ENCODE results near the gene HMCN2. TPM values are rescaled to one million over a fixed set of nuclear protein-coding genes. Genes with fewer than 3 reads are reported as not detected.

Gene HMCN2
- total RNA-seq, 2 experiments from 2014 or later: not detected

DNA sequence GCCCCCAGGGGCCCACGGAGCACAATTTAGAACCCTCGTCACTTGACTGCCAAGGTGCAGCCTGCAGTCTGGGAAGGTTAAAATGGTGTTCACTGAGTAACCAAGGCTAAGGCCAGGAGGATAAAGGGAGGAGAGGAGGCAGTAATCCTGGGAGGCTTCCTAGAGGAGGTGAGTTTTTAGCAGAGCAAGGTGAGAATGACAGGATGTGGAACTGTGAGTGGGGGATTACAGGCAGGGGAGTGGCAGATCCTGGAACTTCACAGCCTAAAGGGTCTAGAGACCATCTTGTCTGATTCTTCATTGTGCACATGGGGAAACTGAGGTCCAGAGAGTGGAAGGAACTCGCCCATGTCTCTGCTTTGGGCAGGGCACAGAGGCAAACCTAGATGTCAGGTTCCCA, 136.7 kb downstream of the HMCN2 start:
- Histone ChIP-seq H3K4me1 (ENCODE audit: insufficient read depth, low read length, poor library complexity, severe bottlenecking) (no peaks in the 10 kb centered on the region), H3K4me3 (ENCODE audit: low read depth, low read length, poor library complexity, severe bottlenecking) (no peak overlapping the region), H3K36me3 (ENCODE audit: insufficient read depth, low read length) (no peaks in the 10 kb centered on the region), H3K79me2 (ENCODE audit: insufficient read depth, low read depth, low read length) (no peaks in the 10 kb centered on the region), H3K9me2 (ENCODE audit: insufficient read depth, low read length) (no peaks in the 10 kb centered on the region), H4K20me1 (ENCODE audit: insufficient read depth, low read length) (no peaks in the 10 kb centered on the region), H3K27ac (ENCODE audit: low read depth, low read length, poor library complexity, severe bottlenecking) (no peak overlapping the region), H3K9me3 (ENCODE audit: low read length) (no peaks in the 10 kb centered on the region), H2AFZ (ENCODE audit: low read length) (no peak overlapping the region), H3K4me2 (ENCODE audit: low read length) (no peak overlapping the region)
- CTCF ChIA-PET (ENCODE audit: unreplicated experiment): no interaction called here
- no TSS peak for BruUV-seq (replicated peaks)
- POLR2A ChIA-PET: interaction anchor here (0.7 kb wide), 1 partner anchor 939 kb away, joined by 3 read pairs; no protein-coding TSS in a partner anchor
- DNase-seq (ENCODE audit: low spot score): no peak
- intact Hi-C loops (cut with micrococcal nuclease; ENCODE audit: unreplicated experiment): no loop called here
- TF ChIP-seq, protein P1, sequence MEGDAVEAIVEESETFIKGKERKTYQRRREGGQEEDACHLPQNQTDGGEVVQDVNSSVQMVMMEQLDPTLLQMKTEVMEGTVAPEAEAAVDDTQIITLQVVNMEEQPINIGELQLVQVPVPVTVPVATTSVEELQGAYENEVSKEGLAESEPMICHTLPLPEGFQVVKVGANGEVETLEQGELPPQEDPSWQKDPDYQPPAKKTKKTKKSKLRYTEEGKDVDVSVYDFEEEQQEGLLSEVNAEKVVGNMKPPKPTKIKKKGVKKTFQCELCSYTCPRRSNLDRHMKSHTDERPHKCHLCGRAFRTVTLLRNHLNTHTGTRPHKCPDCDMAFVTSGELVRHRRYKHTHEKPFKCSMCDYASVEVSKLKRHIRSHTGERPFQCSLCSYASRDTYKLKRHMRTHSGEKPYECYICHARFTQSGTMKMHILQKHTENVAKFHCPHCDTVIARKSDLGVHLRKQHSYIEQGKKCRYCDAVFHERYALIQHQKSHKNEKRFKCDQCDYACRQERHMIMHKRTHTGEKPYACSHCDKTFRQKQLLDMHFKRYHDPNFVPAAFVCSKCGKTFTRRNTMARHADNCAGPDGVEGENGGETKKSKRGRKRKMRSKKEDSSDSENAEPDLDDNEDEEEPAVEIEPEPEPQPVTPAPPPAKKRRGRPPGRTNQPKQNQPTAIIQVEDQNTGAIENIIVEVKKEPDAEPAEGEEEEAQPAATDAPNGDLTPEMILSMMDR (conservative IDR thresholded peaks at IDR 0.05; ENCODE audit: low read length): no peak
- no peak for TF ChIP-seq EZH2phosphoT487 (IDR thresholded peaks at IDR 0.05; ENCODE audit: borderline replicate concordance, low read depth, low read length)

DNA sequence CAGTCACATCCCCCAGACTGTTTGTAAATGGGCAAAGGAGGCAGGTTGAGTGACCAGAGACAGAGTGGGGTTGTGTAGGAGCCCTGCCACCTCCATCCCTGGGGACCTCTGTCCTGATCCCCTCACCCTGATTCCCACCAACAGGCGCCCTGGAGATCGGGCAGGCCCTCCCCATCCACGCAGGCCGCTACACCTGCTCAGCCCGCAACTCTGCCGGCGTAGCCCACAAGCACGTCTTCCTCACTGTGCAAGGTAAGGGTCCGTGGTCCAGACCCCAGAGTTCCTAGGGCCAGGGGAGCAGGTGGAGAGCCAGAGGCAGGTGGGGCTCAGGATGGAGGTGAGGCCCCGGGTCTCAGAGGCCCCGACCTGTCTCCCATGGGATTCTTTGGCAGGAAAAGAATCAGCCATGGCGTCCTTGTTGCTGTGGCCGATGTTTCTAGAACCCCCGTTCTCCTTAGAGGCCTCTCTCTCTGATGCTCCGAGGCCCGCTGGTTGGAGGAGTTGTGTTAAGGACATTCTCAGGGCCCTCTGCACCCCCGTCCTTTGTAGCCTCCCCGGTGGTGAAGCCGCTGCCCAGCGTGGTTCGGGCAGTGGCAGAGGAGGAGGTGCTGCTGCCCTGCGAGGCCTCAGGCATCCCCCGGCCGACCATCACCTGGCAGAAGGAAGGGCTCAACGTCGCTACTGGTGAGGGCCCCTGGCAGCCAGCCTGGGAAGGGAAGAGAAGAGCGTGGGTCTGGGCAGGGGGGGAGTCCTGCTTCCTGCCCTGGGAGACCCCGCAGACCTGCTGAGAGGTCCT, 137.3 kb downstream of the HMCN2 start:
- no peak for DNase-seq (ENCODE audit: low spot score)
- Histone ChIP-seq H4K20me1 (ENCODE audit: insufficient read depth, low read length) (no peaks in the 10 kb centered on the region), H3K9me2 (ENCODE audit: insufficient read depth, low read length) (no peaks in the 10 kb centered on the region), H3K4me3 (ENCODE audit: low read depth, low read length, poor library complexity, severe bottlenecking) (no peak overlapping the region), H3K4me1 (ENCODE audit: insufficient read depth, low read length, poor library complexity, severe bottlenecking) (no peaks in the 10 kb centered on the region), H3K79me2 (ENCODE audit: insufficient read depth, low read depth, low read length) (no peaks in the 10 kb centered on the region), H3K36me3 (ENCODE audit: insufficient read depth, low read length) (no peaks in the 10 kb centered on the region), H3K9me3 (ENCODE audit: low read length) (no peaks in the 10 kb centered on the region), H3K4me2 (ENCODE audit: low read length) (no peak overlapping the region), H2AFZ (ENCODE audit: low read length) (no peak overlapping the region), H3K27ac (ENCODE audit: low read depth, low read length, poor library complexity, severe bottlenecking) (no peak overlapping the region)
- TF ChIP-seq, protein P1 (conservative IDR thresholded peaks at IDR 0.05; ENCODE audit: low read length): no peak
- TF ChIP-seq EZH2phosphoT487 (IDR thresholded peaks at IDR 0.05; ENCODE audit: borderline replicate concordance, low read depth, low read length): no peak
- no TSS peak for BruUV-seq (replicated peaks)
- POLR2A ChIA-PET: no interaction called here
- intact Hi-C loops (cut with micrococcal nuclease; ENCODE audit: unreplicated experiment): no loop called here
- CTCF ChIA-PET (ENCODE audit: unreplicated experiment): no interaction called here

DNA sequence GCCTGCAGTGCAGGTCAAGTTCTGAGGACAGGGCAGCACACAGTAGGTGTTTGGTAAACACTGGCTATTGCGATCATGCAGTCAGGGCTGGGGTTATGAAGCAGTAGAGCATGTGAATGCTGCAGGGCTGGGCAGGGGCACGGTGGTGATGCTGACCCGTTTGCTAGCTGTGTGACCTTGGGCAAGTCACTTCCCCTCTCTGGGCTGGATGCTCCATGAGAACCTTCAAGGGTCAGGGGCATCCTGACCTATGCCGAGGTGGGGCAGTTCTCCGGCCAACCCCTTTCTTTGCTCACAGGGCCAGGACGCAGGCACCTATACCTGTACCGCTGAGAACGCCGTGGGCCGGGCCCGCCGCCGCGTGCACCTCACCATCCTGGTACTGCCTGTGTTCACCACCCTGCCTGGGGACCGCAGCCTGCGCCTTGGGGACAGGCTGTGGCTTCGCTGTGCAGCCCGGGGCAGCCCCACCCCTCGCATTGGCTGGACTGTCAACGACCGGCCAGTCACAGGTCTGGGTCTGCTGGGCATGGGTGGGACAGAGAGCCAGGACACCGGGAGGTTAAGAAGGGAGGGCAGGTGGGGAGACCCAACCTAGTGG, 140.2 kb downstream of the HMCN2 start:
- H2AFZ ChIP-seq (ENCODE audit: low read length): no peak overlapping the region
- H3K4me1 ChIP-seq (ENCODE audit: insufficient read depth, low read length, poor library complexity, severe bottlenecking): no peaks in the 10 kb centered on the region
- no peak for TF ChIP-seq EZH2phosphoT487 (IDR thresholded peaks at IDR 0.05; ENCODE audit: borderline replicate concordance, low read depth, low read length)
- TF ChIP-seq, protein P1 (conservative IDR thresholded peaks at IDR 0.05; ENCODE audit: low read length): no peak
- ChIA-PET CTCF (ENCODE audit: unreplicated experiment) (no interaction called here), POLR2A (no interaction called here)
- no peaks in the 10 kb centered on the region for H4K20me1 ChIP-seq (ENCODE audit: insufficient read depth, low read length)
- H3K79me2 ChIP-seq (ENCODE audit: insufficient read depth, low read depth, low read length): no peaks in the 10 kb centered on the region
- H3K9me2 ChIP-seq (ENCODE audit: insufficient read depth, low read length): no peaks in the 10 kb centered on the region
- H3K9me3 ChIP-seq (ENCODE audit: low read length): no peaks in the 10 kb centered on the region
- H3K36me3 ChIP-seq (ENCODE audit: insufficient read depth, low read length): no peaks in the 10 kb centered on the region
- BruUV-seq (replicated peaks): no TSS peak
- DNase-seq (ENCODE audit: low spot score): no peak
- no peak overlapping the region for H3K4me2 ChIP-seq (ENCODE audit: low read length)
- no peak overlapping the region for H3K4me3 ChIP-seq (ENCODE audit: low read depth, low read length, poor library complexity, severe bottlenecking)
- intact Hi-C loops (cut with micrococcal nuclease; ENCODE audit: unreplicated experiment): no loop called here
- no peak overlapping the region for H3K27ac ChIP-seq (ENCODE audit: low read depth, low read length, poor library complexity, severe bottlenecking)

Measured in OCI-LY7 (cell line).